Activated T-cell treated with anti-CD3 and anti-CD28 coated beads, Interleukin-2, amount 50 U/mL, for 1 hour (primary cell): ENCODE data around the gene ACIN1.

Experiments
- DNase-seq: peaks from one replicate; pipeline ENCODE4 v3.0.0-alpha.2; 2020

ACIN1 gene

DNA sequence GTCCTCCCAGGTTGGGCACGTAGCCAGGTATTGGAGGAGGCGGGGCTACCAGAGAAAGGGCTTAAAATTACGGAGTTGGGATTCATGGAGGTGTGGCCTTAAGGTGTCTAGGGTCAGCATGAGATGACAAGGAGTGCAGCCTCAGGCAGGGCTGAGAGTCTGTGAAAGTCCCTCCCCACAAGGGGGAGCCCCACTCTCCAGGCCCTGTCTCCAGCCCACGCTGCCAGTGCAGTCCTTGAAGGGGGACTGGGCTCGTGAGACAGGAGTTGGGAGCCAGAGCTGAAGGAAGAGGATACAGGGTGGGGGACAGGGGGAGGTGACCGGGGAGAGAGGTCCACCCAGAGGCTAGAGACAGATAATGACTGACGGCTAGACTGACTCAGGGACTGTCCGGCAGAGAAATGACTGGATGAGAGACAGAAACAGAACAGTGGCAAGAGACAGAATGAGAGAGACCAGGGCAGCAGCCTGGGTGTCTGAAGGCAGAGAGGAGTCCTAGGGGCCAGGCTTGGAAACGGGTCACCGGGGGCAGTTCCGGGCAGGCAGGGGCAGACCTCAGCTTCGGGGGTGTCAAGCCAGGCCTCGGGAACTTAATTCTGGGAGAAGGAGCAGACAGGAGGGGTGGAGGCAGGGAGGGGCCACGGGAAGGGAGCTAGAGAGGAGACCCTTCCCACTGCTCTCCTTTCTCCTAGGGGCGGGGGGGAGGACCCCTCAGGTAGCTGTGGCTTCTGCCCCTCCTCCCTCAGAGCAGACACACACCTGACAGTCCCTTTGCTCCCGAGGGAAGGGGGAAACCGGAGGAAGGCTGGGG lies 38.6 kb downstream of the ACIN1 start:
- DNase-seq: peak; percentile 73

DNA sequence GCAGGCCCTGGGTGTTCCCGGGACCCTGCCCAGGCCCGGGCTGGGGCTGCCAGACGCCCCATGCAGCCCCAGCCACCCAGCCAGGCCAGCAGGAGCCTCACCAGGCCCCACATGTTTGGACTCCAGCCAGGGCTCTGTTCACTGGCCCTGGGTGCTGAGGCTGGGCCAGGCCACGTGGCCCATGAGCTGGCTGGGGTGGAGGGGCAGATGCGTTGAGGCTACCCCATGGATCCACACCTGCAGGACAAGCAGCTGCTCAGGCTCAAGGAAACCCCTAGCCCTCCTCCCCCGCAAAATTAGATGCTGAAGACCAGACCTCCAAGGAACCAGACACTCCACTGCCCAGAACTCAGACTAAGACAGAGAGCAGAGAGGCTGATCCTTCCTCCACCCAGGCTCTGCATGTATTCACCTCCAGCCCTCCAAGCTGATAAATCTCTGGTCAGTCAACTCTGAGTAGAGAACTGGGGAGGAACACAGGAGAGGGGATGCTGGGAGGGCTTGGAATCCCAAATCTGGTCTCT lies 39.3 kb downstream of the ACIN1 start:
- no peak for DNase-seq

DNA sequence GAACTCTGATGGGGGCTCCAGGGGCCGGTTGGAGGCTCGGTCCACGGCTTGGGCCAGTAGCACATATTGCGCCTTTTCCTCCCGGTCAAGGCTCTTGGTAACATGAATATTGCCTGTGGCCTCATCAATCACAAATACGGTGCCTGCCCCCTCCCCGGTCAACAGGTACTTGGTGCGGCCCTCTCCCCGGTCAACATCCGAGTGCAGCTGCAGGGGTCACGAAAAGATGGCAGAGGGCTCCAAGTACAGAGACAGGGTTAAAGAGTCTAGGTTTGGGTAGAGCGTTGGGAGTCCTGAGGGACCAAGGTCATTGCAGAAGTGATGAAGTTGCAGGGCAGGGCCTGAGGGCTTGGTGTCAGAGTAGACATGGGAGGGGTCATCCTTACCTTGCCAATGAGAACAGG lies 39.8 kb downstream of the ACIN1 start:
- no peak for DNase-seq

DNA sequence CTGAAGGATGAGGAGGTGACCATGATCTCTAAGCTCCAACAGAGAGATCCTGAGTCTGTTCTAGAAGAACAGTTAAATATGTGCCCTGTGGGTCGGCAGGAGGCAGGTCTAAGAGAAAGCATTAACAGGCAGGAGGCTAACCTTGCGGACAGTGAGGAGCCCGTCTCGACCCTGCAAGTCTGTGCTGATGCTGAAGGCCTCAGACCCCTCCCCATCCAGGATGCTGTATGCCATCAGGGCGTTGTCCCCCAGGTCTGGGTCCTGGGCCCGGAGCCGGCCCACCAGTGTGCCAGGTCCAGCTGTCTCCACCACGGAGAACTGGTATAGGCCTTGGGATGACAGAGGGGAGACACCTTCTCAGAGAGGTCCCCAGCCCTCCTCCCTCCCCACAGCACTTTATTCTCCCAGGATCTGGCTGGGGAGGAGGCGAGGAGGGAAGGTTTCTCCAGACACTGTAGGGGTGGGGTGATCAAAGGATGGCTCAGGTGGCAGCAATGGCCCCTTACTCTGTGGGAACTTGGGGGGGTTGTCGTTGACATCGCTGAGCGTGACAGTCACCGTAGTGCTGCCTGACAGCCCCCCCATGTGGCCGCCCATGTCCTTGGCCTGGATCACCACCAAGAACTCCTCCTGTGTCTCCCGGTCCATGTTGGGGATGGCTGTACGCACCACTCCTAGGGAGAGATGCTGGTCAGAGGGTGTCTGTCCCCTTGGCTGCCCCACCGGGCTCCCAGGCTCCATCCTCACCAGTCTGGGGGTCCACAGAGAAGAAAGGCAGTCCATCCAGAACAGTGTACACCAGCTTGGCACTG lies 40.7 kb downstream of the ACIN1 start:
- DNase-seq: peak; percentile 48

DNA sequence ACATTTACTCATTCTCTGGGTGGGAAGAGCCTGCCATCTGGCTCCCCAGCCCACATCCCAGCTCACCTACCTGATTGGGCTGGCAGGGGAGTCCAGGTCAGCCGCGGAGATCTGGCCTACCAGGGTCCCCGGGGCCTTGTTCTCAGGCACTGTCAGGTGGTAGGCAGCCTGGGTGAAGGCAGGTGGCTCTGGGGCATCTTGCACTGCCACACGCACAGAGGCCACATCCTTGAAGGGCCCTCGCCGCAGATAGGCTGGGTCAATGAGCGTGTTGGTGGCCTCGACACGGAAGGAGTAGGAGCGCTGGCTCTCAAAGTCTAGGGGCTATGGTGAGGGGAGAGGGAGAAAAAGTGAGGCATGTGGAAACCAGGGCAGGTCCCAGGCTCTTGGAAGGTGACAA lies 41.5 kb downstream of the ACIN1 start:
- no peak for DNase-seq

DNA sequence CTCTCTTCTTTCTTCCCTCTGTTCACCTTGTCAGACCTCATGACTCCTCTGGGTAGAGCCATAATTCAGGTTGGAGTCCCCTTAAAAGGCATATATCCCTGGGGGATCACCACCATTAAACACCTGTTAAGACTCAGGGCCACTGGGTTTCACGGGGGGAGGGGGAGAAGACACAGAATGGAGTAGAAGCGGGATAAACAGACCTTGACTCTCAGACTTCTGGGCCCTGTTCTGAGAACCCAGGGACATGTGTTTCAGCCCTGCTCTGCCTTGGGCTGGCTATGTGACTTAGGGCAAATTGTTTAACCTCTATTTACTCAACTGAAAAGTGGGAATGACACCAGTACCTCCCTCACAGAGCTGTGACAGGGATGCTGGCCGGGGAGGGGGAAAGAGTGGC lies 42.3 kb downstream of the ACIN1 start:
- DNase-seq: no peak

DNA sequence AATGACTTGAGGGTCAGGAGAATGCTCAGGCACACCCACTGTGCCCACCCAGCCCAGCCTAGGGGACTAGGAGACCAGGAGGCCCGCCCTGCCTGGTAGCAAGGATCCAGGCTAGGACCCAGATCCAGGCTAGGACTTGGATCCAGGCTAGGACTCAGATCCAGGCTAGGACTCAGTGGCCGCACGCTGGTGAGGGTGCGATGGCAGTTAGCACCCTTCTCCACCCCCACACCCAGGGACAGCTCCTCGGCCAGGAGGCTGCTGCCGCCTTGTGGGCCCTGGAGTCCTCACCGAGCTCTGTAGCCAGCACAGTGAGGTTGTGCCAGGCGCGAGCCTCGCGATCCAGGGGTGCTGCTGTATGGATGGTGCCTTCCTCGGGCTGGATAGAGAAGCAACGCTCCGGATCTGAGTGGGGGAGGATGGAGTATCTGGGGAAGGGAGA lies 42.7 kb downstream of the ACIN1 start:
- DNase-seq: no peak

DNA sequence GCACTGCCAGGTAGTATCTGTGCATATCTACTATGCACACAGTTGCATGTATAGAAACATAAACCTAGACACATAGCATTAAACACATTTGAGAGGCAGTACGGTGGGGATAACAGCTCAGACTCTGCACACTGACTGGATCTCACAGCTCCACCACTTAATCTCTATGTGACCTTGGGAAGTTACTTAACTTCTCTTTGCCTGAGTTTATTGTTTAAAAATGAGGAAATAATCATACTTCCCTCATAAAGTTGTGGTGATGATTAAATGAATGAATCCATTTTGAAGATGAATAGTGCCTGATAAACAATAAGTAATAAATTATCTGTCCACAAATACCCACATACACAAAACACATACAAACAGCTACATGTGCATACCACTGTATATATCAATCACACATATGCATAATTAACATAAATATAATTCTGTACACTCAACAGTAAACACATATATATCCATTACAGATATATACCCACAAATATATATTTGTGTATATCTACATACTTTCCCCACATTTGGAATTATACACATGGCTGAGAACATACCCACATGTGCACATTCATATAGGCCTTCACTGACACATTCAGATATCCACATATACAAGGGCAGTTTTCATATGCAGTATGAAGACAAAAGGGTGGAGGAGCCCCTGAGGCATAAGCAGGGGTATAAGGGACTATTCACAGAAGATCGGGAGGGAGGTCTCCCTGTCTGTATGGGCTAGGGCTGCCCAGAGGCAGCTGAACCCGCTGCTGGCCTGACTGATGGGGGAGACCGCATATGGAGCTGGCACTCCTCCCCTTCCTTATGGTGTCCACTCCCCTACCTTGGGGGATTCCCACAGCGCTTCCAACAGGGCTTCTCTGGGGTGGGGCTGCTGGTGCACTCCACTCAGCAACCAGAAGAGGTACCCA lies 43.5 kb downstream of the ACIN1 start:
- no peak for DNase-seq

DNA sequence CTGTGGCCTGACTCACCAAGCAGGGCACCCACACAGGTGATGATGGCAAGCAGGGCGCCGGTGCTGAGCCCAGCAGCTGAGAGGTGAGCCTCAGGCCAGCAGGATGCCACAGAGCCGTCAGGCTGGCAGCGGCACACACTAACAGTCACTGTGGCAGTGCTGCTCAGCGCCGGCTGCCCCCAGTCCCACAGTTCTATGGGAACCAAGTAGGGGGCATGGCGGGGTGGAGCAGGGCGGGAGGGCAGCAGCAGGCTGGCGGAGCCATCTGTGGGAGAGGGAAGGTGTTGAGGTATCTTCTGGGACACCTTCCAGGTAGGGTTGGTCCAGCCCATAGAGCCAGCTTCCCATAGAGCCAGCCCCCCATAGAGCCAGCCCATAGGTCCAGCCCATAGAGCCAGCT lies 45.9 kb downstream of the ACIN1 start:
- no peak for DNase-seq

DNA sequence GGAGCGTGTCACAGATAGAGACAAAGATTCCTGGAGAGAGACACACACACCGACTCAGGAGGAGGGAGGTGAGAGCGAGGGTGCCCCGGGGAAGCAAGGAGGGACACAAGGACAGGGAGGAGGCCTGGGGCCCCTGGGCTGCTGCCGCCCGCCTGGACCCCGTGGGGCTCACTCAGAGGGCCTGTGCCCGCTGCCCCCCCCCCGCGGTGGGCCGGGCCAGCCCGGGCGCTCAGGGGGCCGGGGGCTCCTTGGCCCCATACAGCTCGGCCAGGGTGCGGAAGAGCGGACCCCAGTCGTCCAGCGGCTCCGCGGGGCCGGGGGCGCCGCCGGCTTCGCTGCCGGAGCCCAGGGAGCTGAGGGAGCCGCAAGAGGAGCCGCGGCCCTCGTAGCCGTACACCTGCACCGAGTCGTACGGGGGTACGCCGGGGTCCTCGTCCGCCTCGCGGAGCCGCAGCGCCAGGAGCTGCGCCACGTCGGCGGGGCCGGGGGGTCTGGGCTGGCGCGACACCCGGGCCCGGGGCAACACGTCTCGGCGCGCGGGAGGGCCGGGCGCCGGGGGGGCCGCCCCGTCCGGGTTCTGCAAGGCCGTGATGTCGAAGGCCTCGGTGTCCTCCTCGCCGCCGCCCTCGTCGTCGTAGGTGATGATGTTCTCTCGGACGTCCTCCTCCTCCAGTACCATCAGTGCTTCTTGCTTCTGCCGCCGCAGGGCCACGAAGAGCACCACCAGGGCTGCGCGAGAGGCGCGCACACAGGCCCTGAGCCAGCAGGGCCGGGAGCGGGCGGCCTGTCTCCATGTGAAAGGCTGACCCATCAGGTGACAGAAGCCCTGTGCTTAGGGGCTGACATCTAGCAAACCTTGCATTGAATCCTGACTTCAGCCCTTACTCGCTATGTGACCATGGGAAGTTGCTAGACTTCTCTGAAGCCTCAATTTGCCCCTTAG lies 46.9 kb downstream of the ACIN1 start:
- DNase-seq: no peak

DNA sequence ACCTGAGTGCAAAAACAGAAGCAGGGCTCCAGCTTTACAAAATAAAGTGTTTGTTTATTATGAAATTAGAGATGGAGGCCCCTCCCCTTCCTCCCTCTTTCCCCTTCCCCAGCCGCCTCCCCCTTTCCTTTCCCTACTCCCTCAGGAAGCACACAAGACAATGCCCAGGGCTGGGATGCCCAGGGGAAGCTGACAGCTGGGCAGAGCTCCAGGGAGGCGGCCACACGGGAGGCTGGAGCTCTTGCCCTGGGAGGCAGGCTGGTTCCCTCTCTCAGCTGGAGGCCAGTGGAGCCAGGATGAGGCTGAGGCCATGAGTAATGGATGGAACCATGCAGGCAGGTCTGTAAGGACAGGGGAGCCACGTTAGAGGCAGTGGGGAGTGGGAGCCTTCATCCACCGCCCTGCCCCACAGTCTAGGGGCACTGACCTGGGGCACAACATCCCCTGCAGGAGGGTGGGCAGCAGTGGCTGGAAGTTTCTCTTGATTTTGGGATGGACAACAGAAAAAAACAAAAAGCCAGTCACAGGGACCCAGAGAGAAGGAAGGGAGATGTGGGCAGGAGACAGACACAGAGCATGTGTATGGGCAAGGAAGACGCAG lies 47.8 kb downstream of the ACIN1 start:
- DNase-seq: no peak

DNA sequence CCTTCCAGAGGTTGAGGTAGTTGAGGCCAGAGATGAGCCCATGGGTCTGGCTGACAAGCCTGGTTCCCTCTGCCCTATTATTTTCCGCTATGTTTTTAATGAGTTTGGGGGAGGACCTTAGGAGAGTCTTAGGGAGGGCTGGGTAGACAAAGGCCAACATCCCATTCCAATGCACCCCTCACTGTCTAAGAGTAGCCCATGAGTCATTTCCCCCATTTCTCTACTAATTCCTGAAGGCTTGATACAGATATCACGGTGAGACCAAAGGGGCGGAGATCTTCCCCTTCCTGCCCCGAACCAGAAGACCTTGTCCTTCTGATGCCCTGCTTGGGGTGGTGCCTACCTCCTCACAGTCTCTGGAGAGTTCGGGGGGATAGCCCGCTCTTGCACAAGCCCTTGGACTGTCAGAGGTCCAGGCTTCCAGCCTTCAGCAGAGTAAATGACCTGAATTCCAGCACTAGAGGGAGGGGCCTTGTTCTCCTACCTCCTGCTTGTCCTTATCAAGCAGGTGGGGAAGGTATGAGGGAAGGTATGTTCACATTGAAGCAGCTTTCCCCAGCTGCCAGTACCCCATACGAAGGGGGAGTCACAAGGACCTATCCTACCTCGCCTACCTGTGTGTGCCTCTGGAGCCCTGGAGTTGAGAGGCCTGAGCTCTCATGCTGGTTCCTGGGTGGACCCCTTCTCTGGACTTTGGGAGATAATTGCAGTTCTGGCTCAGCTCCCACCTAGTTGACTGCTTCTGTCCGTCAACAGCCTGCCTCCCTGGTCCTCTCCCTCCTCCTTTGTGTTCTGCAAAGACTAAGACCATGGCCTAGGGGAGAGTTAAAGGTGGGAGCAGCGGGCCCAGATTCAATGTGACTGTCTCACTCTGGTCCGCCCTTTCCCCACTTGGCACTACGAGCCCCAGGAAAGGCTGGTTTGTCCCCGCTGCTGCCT lies 49.2 kb downstream of the ACIN1 start:
- no peak for DNase-seq

DNA sequence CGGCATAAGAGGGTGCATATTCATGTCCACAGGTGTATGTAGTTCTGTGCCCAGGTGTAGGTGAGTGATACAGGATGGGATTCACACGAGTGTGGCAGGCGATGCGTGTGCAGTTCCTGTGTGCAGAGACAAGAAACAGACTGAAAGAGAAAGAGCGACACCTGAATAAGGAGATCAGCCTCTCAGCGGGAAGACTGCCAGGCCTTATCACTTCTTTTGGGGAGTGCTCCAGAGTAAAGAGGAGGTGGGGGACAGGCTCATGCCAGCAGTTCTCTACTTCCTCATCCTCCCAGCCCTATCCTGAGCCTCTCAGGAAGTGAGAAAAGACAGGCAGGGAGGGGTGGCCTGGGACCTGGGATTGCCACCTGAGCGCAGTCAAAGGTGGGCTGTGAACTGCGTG lies 50.1 kb downstream of the ACIN1 start:
- no peak for DNase-seq

DNA sequence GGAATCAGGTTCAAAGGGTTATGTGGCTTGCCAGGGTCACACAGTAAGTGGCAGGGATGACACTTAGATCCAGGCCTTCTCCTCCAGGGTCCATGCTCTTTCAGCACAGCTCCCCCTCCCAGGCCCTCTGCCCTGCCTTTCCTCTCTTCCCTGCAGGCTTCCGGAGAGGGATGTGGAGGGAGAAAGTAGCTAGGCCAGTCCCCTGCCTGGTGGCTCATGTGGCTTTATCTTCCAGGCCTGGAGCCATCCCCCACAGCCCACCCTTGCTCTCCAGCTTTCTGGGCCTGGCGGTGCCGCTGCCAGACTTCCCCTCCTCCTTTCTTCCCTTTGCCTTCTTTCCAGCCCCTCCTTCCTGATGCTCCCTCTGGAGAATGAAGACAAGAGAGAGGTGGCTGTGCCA lies 51.2 kb downstream of the ACIN1 start:
- no peak for DNase-seq

DNA sequence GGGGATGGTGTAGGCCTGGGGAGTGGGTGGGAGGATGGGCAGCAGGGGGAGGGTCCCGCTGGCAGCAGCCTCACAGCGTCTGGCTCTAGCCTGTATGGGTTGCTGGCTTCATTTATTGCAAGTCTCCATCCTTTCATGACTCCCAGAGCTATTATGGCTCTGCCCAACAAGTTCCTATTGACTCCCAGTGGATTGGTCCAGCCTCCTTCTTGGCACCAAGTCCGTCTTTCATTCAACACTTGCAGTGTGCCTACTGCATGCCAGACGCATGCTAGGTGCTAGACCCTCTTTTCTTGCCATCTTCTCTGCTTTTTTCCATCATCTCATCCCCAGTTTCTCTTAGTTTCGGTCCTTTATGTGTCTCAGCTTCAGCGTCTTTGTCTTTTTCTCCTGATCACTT lies 51.8 kb downstream of the ACIN1 start:
- DNase-seq: no peak

DNA sequence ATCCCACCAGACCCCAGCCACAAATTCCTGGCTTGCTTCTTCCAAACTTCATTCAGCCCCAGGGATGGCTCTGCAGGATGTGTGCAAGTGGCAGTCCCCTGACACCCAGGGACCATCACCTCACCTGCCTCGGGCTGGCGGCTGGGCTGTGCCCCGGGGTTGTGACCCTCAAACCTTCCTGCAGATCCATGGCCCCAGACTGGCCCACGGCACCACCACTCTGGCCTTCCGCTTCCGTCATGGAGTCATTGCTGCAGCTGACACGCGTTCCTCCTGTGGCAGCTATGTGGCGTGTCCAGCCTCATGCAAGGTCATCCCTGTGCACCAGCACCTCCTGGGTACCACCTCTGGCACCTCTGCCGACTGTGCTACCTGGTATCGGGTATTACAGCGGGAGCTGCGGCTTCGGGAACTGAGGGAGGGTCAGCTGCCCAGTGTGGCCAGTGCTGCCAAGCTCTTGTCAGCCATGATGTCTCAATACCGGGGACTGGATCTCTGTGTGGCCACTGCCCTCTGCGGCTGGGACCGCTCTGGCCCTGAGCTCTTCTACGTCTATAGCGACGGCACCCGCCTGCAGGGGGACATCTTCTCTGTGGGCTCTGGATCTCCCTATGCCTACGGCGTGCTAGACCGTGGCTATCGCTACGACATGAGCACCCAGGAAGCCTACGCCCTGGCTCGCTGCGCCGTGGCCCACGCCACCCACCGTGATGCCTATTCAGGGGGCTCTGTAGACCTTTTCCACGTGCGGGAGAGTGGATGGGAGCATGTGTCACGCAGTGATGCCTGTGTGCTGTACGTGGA lies 52.6 kb downstream of the ACIN1 start, which contains the start of gene PSMB11:
Gene PSMB11, plus strand, starts transcription at position 51 of the 804 bp plus-strand sequence. Its CDS starts 14 bp downstream, at position 65.
- no peak for DNase-seq

DNA sequence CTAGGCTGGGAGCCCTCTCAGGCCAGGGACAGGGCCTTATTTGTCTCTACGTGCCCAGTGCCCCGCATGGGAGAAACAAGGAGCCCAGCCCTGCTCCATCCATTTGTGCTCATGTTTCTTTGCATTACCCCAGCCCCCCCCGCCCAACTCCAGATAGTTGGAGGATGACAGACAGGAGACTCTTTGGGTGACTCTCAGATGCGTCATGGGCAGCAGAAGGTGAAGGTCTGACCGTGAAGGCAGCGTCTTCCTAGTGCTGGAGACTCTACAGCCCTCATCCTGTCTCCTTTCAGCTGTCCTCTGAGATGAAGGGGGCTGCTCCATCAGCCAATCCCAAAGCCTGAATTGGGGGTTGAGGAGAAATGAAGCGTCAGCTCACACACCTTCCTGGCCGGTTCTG lies 53.2 kb downstream of the ACIN1 start:
- DNase-seq: no peak

DNA sequence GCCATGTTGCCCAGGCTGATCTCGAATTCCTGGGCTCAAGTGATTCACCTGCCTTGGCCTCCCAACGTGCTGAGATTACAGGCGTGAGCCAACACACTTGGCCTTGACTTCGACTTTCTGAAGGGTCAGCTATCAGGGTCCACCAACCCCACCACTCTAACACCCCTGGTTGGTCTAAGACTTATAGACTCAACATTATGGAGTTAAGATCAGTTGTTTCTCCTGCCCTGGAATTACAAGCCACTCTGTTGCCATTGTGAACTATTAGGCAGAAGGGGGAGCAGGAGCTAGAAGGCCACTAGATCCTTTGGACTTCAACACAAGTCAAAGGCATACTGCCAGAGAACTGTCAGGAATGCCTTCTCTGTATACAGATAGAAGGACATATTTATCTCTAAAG lies 54.8 kb downstream of the ACIN1 start:
- no peak for DNase-seq
